IMR-90 (cell line): ENCODE measurements around the gene XRCC5. TPM values are rescaled to one million over a fixed set of nuclear protein-coding genes. Genes with fewer than 3 reads are reported as not detected.

Source experiments
- ATAC-seq: fragments of 200-7000 bp; cut with Tn5 transposase; 2 replicates; pipeline ENCODE4 v1.9.1; 2020; ENCODE audit warnings: low read depth, mild to moderate bottlenecking, moderate library complexity
- BruUV-seq: library from RNA; stranded (reverse); fragments of 400-500 nt; replicated peaks from 2 replicates; lab custom pipeline; 2021; lab: Mats Ljungman, UMichigan
- CTCF ChIA-PET: fragments of 300-600 bp; formaldehyde crosslinking; extraction: SDS; loops from one replicate; lab custom pipeline; 2021; ENCODE audit warnings: antibody characterized with exemption; lab: Yijun Ruan, JAX
- POLR2A ChIA-PET: fragments of 300-600 bp; sonication (Branson Sonifier 250); formaldehyde crosslinking; loops from one replicate; lab custom pipeline; 2022; ENCODE audit warnings: antibody characterized with exemption; ENCODE audit not compliant: unreplicated experiment; lab: Charles Lee
- DNase-seq: peaks from one replicate; pipeline ENCODE4 v3.0.0; 2013
- H2AFZ ChIP-seq: replicated peaks from 2 replicates; pipeline ENCODE3; 2013; ENCODE audit warnings: low read length, mild to moderate bottlenecking; ENCODE audit not compliant: poor library complexity
- H2AK5ac ChIP-seq: 2 replicates; pipeline ENCODE4 v1.6.1; 2013; ENCODE audit warnings: low read depth, low read length, inconsistent platforms
- H2AK9ac ChIP-seq: replicated peaks from 2 replicates; pipeline ENCODE3; 2013; ENCODE audit warnings: mild to moderate bottlenecking, low read depth, low read length, moderate library complexity; ENCODE audit not compliant: poor library complexity
- H2BK120ac ChIP-seq: 2 replicates; pipeline ENCODE4 v1.6.1; 2013; ENCODE audit warnings: low read depth, low read length, inconsistent platforms
- H2BK15ac ChIP-seq: 3 replicates; pipeline ENCODE4 v1.6.1; 2013; ENCODE audit warnings: low read depth, low read length, inconsistent platforms
- H2BK20ac ChIP-seq: 2 replicates; pipeline ENCODE4 v1.6.1; 2013; ENCODE audit warnings: low read depth, mild to moderate bottlenecking, inconsistent platforms, low read length, moderate library complexity
- H2BK5ac ChIP-seq: 2 replicates; pipeline ENCODE4 v1.6.1; 2013; ENCODE audit warnings: mild to moderate bottlenecking, low read depth, low read length, inconsistent platforms; ENCODE audit not compliant: poor library complexity, severe bottlenecking
- H3K14ac ChIP-seq: replicated peaks from 2 replicates; pipeline ENCODE4 v1.6.1; 2013; ENCODE audit warnings: low read depth, low read length, inconsistent platforms
- H3K18ac ChIP-seq: 2 replicates; pipeline ENCODE4 v1.6.1; 2013; ENCODE audit warnings: low read depth, low read length, control low read depth
- H3K23ac ChIP-seq: 2 replicates; pipeline ENCODE4 v1.6.1; 2013; ENCODE audit warnings: low read depth, low read length, inconsistent platforms
- H3K27ac ChIP-seq: 2 replicates; pipeline ENCODE4 v1.5.1; 2013; ENCODE audit warnings: mild to moderate bottlenecking, control low read depth, low read length; ENCODE audit not compliant: insufficient read depth
- H3K27me3 ChIP-seq: 2 replicates; pipeline ENCODE4 v1.6.1; 2013; ENCODE audit warnings: low read length; ENCODE audit not compliant: control insufficient read depth, insufficient read depth
- H3K36me3 ChIP-seq: 2 replicates; pipeline ENCODE4 v1.6.1; 2013; ENCODE audit warnings: low read length, mixed read lengths; ENCODE audit not compliant: control insufficient read depth, insufficient read depth
- H3K4ac ChIP-seq: 2 replicates; pipeline ENCODE4 v1.6.1; 2013; ENCODE audit warnings: low read depth, low read length, inconsistent platforms
- H3K4me1 ChIP-seq: 2 replicates; pipeline ENCODE4 v1.6.1; 2013; ENCODE audit warnings: low read length, mixed read lengths; ENCODE audit not compliant: control insufficient read depth, insufficient read depth
- H3K4me2 ChIP-seq: 2 replicates; pipeline ENCODE4 v1.6.1; 2013; ENCODE audit warnings: low read depth, mild to moderate bottlenecking, control low read depth, low read length, moderate library complexity
- H3K4me3 ChIP-seq: 2 replicates; pipeline ENCODE4 v1.5.1; 2013; ENCODE audit warnings: low read depth, mild to moderate bottlenecking, control low read depth, low read length, moderate library complexity; ENCODE audit not compliant: insufficient read depth
- H3K56ac ChIP-seq: 2 replicates; pipeline ENCODE4 v1.6.1; 2013; ENCODE audit warnings: low read length, inconsistent platforms; ENCODE audit not compliant: insufficient read depth; ENCODE audit errors: extremely low read depth
- H3K79me1 ChIP-seq, 2 experiments: 2 replicates each; pipeline ENCODE4 v1.6.1; 2013; ENCODE audit warnings: low read length in 2 of 2, inconsistent platforms in 1 of 2, low read depth in 1 of 2
- H3K9ac ChIP-seq: 2 replicates; pipeline ENCODE4 v1.6.1; 2013; ENCODE audit warnings: low read depth, low read length, control low read depth
- H3K9me1 ChIP-seq: 2 replicates; pipeline ENCODE4 v1.6.1; 2013; ENCODE audit warnings: low read length, inconsistent platforms; ENCODE audit not compliant: insufficient read depth
- H3K9me3 ChIP-seq: 2 replicates; pipeline ENCODE4 v1.6.1; 2013; ENCODE audit warnings: low read length; ENCODE audit not compliant: control insufficient read depth, insufficient read depth
- H4K20me1 ChIP-seq: 2 replicates; pipeline ENCODE4 v1.6.1; 2013; ENCODE audit warnings: low read length, inconsistent platforms; ENCODE audit not compliant: insufficient read depth
- H4K5ac ChIP-seq: 2 replicates; pipeline ENCODE4 v1.6.1; 2013; ENCODE audit warnings: mild to moderate bottlenecking, low read depth, low read length, control low read depth
- H4K8ac ChIP-seq, 2 experiments: 2 replicates each; pipeline ENCODE4 v1.6.1; 2013; ENCODE audit warnings: low read depth in 2 of 2, low read length in 2 of 2, control low read depth in 1 of 2, inconsistent platforms in 1 of 2
- H4K91ac ChIP-seq: 2 replicates; pipeline ENCODE4 v1.6.1; 2013; ENCODE audit warnings: low read depth, low read length, inconsistent platforms; ENCODE audit not compliant: insufficient read depth
- CHD1 ChIP-seq: IDR thresholded peaks from 2 replicates; pipeline ENCODE4 v1.6.1; 2012; ENCODE audit warnings: low read depth, low read length, improper control_type of control experiment
- CTCF ChIP-seq: conservative IDR thresholded peaks from 2 replicates; pipeline ENCODE4 v1.5.1; 2012; ENCODE audit warnings: mild to moderate bottlenecking, low read depth, low read length, improper control_type of control experiment
- FOS ChIP-seq: fragments of 150-350 bp; IDR thresholded peaks from 2 replicates; pipeline ENCODE4 v1.6.1; 2016; ENCODE audit warnings: low read depth, low read length
- MAFK ChIP-seq: IDR thresholded peaks from 2 replicates; pipeline ENCODE4 v1.6.1; 2012; ENCODE audit warnings: low read depth, low read length, improper control_type of control experiment
- MAZ ChIP-seq: IDR thresholded peaks from 2 replicates; pipeline ENCODE4 v1.6.1; 2012; ENCODE audit warnings: low read depth, mild to moderate bottlenecking, low read length, improper control_type of control experiment, moderate library complexity, borderline replicate concordance
- MXI1 ChIP-seq: IDR thresholded peaks from 2 replicates; pipeline ENCODE4 v1.6.1; 2012; ENCODE audit warnings: low read depth, mild to moderate bottlenecking, low read length, moderate library complexity, borderline replicate concordance
- NFE2L2 ChIP-seq: fragments of 150-350 bp; IDR thresholded peaks from 2 replicates; pipeline ENCODE4 v1.6.1; 2016; ENCODE audit warnings: low read depth, mild to moderate bottlenecking, low read length
- POLR2A ChIP-seq: IDR thresholded peaks from 2 replicates; pipeline ENCODE4 v1.6.1; 2012; ENCODE audit warnings: mild to moderate bottlenecking, low read depth, low read length
- RAD21 ChIP-seq: IDR thresholded peaks from 2 replicates; pipeline ENCODE4 v1.6.1; 2012; ENCODE audit warnings: low read length, improper control_type of control experiment
- RCOR1 ChIP-seq: IDR thresholded peaks from 2 replicates; pipeline ENCODE4 v1.6.1; 2012; ENCODE audit warnings: mild to moderate bottlenecking, low read length, improper control_type of control experiment; ENCODE audit not compliant: insufficient replicate concordance
- RFX5 ChIP-seq: IDR thresholded peaks from 2 replicates; pipeline ENCODE4 v1.8.0; 2012; ENCODE audit warnings: low read depth, mild to moderate bottlenecking, low read length, moderate library complexity
- WGBS, 2 experiments: methylation state at CpG; one replicate each; pipeline versions ENCODE4 v1.1.5 to v1.1.7; 2013; ENCODE audit warnings: missing lambda C conversion rate in 2 of 2; ENCODE audit not compliant: insufficient read length in 1 of 2; ENCODE audit errors: extremely low coverage in 2 of 2; 5-methylcytosine and 5-hydroxymethylcytosine counted together
- dilution Hi-C: fragments of 300-500 bp; cut with HindIII; formaldehyde crosslinking; loops from one replicate; pipeline ENCODE4 v1.14.3; 2018; ENCODE audit warnings: low sequenced_read_pairs; ENCODE audit not compliant: unreplicated experiment
- in situ Hi-C: fragments of 300-500 bp; cut with MboI; formaldehyde crosslinking; loops from 3 replicates; pipeline ENCODE4 v1.14.3; 2019; ENCODE audit warnings: low sequenced_read_pairs, inconsistent platforms, mixed read lengths
- intact Hi-C: fragments of 100-400 bp; cut with micrococcal nuclease; formaldehyde crosslinking; loops from 2 replicates; pipeline ENCODE4 v1.10.0; 2022
- polyA plus RNA-seq, 3 experiments: library from polyadenylated mRNA; depleted of rRNA; stranded (reverse); fragments of >200 nt; gene quantifications; 2 replicates each; pipeline ENCODE4 v1.2.3, GENCODE V29; 2012; ENCODE audit warnings: low replicate concordance in 1 of 3
- total RNA-seq: library from RNA; depleted of rRNA; stranded (reverse); fragments of >200 nt; gene quantifications from 2 replicates; pipeline ENCODE4 v1.2.3, GENCODE V29; 2012

XRCC5 gene
- total and polyA plus RNA-seq, 2 of the 4 experiments (the other 2 are of a cell fraction), result 144 to 509 TPM

DNA sequence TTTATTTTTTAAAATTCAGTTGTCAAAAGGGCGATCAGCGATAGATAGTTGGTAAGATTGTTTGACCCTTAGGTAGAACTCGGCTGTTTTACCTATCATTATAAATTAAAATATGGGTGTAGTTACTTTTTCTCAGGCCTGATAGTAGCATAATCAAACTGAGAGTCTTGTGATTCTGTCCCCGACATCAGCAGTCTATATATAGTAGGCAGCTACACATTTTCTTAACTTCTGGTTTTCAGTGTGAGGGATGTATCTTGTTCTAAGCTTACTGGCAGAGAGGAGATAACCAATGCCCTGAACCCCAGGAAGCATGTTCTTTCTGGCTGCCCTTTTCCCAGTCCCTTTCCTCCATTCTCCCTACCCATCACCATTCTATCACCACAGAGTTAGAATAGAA, 56.6 kb downstream of the XRCC5 start:
- no peaks in the 10 kb centered on the region for H3K9me3 ChIP-seq
- H3K79me1 ChIP-seq, result peaks cover 41 to 54% of the 10 kb centered on the region in 2 experiments
- no peak overlapping the region for H3K4ac ChIP-seq
- ChIA-PET POLR2A (no interaction called here), CTCF (no interaction called here)
- H3K18ac ChIP-seq, result no peak overlapping the region
- H3K9me1 ChIP-seq, result 0 out of 2 replicates have a peak, but pooled peaks cover 6% of the 10 kb centered on the region
- no TSS peak for BruUV-seq
- no peaks in the 10 kb centered on the region for H3K4me1 ChIP-seq
- H3K23ac ChIP-seq, result no peak overlapping the region
- H3K56ac ChIP-seq, result no peak overlapping the region
- no peak overlapping the region for H2AK9ac ChIP-seq
- H4K5ac ChIP-seq, result no peak overlapping the region
- dilution Hi-C loops (no loop called here), in situ Hi-C loops (no loop called here), intact Hi-C loops (no loop called here)
- H3K27me3 ChIP-seq, result no peaks in the 10 kb centered on the region
- no peak overlapping the region for H3K4me2 ChIP-seq
- H2BK120ac ChIP-seq, result no peak overlapping the region
- no peak overlapping the region for H3K4me3 ChIP-seq
- no peak overlapping the region for H2AFZ ChIP-seq
- no peak overlapping the region for H3K9ac ChIP-seq
- H4K8ac ChIP-seq, result no peak overlapping the region
- DNase-seq (no peak), ATAC-seq (no peak)
- no peak overlapping the region for H3K27ac ChIP-seq
- H2BK5ac ChIP-seq, result no peak overlapping the region
- TF ChIP-seq MAZ (no peak), POLR2A (no peak), RAD21 (no peak), CHD1 (no peak), NFE2L2 (no peak), MAFK (no peak), MXI1 (no peak), FOS (no peak), RCOR1 (no peak), CTCF (no peak), RFX5 (no peak)
- H2BK20ac ChIP-seq, result no peak overlapping the region
- H3K36me3 ChIP-seq, result peaks cover 49% of the 10 kb centered on the region
- H3K14ac ChIP-seq, result no peak overlapping the region
- WGBS, 2 experiments, result no CpG with 5 or more reads among the region's 4 CpGs
- 0 out of 2 replicates have a peak, but pooled peaks cover 3% of the 10 kb centered on the region for H4K20me1 ChIP-seq
- no peak overlapping the region for H4K91ac ChIP-seq
- no peak overlapping the region for H2AK5ac ChIP-seq
- H2BK15ac ChIP-seq, result no peak overlapping the region
